ENCODE results near the gene STT3A.
"Not testable (repeated sequence)": the region's sequence is repeated elsewhere in the genome, so short reads cannot be mapped to it uniquely, and the experiment has no call there.

Gene STT3A

GRCh38 chr11:125569915-125570621 is 22.6 kb upstream of the STT3A start:
- peak in 1 of 3 experiments; percentile 2 for DNase-seq
- Mint-ChIP-seq H3K36me3 (ENCODE audit: insufficient read depth) (peaks cover 38% of the 10 kb centered on the region), H3K4me1 (ENCODE audit: low read depth in 2 of 2) (peaks cover 17 to 20% of the 10 kb centered on the region in 2 donors), H3K9me3 (no peaks in the 10 kb centered on the region), H3K4me3 (peak overlapping the region; percentile 90 to 91), H3K27ac (peak overlapping the region; percentile 93), H3K27me3 (no peaks in the 10 kb centered on the region)
- ATAC-seq (replicated peaks) = peak; percentile 9

GRCh38 chr11:125570952-125571351 is 21.7 kb upstream of the STT3A start:
- H3K4me1 Mint-ChIP-seq (ENCODE audit: low read depth in 2 of 2) = peaks cover 17 to 20% of the 10 kb centered on the region in 2 donors
- no peaks in the 10 kb centered on the region for H3K9me3 Mint-ChIP-seq
- peaks cover 47% of the 10 kb centered on the region for H3K36me3 Mint-ChIP-seq (ENCODE audit: insufficient read depth)
- H3K27ac Mint-ChIP-seq = peak overlapping the region; percentile 93
- peak overlapping the region; percentile 90 to 91 for H3K4me3 Mint-ChIP-seq
- DNase-seq (no peak), ATAC-seq (replicated peaks) (no peak)
- H3K27me3 Mint-ChIP-seq = no peaks in the 10 kb centered on the region

- peaks cover 67% of the 10 kb centered on the region for H3K36me3 Mint-ChIP-seq (ENCODE audit: insufficient read depth)
- DNase-seq (no peak), ATAC-seq (replicated peaks) (no peak)
- H3K27ac Mint-ChIP-seq = no peak overlapping the region
- peaks cover 17 to 20% of the 10 kb centered on the region in 2 donors for H3K4me1 Mint-ChIP-seq (ENCODE audit: low read depth in 2 of 2)
- no peaks in the 10 kb centered on the region for H3K27me3 Mint-ChIP-seq
- no peaks in the 10 kb centered on the region for H3K9me3 Mint-ChIP-seq
- H3K4me3 Mint-ChIP-seq = no peak overlapping the region
These were observed 19.7 kb upstream of the STT3A start for GRCh38 chr11:125572916-125573315.

GRCh38 chr11:125577181-125577580 is 15.5 kb upstream of the STT3A start:
- not testable (repeated sequence) for H3K4me1 Mint-ChIP-seq (ENCODE audit: low read depth in 2 of 2); DNase-seq; H3K27me3 Mint-ChIP-seq; ATAC-seq (replicated peaks); H3K9me3 Mint-ChIP-seq; H3K27ac Mint-ChIP-seq; H3K4me3 Mint-ChIP-seq
- peaks cover 91% of the 10 kb centered on the region for H3K36me3 Mint-ChIP-seq (ENCODE audit: insufficient read depth)

- Mint-ChIP-seq H3K4me1 (ENCODE audit: low read depth in 2 of 2) (no peaks in the 10 kb centered on the region), H3K27ac (no peak overlapping the region), H3K27me3 (no peaks in the 10 kb centered on the region), H3K4me3 (no peak overlapping the region), H3K36me3 (ENCODE audit: insufficient read depth) (peaks cover 91% of the 10 kb centered on the region), H3K9me3 (no peaks in the 10 kb centered on the region)
- DNase-seq (no peak), ATAC-seq (replicated peaks) (no peak)
These were observed 13.9 kb upstream of the STT3A start for GRCh38 chr11:125578783-125579182.

GRCh38 chr11:125579811-125580210 is 12.8 kb upstream of the STT3A start:
- DNase-seq (no peak), ATAC-seq (replicated peaks) (no peak)
- H3K27ac Mint-ChIP-seq = no peak overlapping the region
- H3K36me3 Mint-ChIP-seq (ENCODE audit: insufficient read depth) = peaks cover 96% of the 10 kb centered on the region
- H3K27me3 Mint-ChIP-seq = no peaks in the 10 kb centered on the region
- H3K4me1 Mint-ChIP-seq (ENCODE audit: low read depth in 2 of 2) = no peaks in the 10 kb centered on the region
- H3K4me3 Mint-ChIP-seq = no peak overlapping the region
- H3K9me3 Mint-ChIP-seq = no peaks in the 10 kb centered on the region

- peaks cover 0 to 1% of the 10 kb centered on the region in 2 donors for H3K4me1 Mint-ChIP-seq (ENCODE audit: low read depth in 2 of 2)
- H3K9me3 Mint-ChIP-seq = no peaks in the 10 kb centered on the region
- ATAC-seq (replicated peaks) (no peak), DNase-seq (no peak)
- H3K36me3 Mint-ChIP-seq (ENCODE audit: insufficient read depth) = peaks cover 64% of the 10 kb centered on the region
- no peak overlapping the region for H3K4me3 Mint-ChIP-seq
- H3K27ac Mint-ChIP-seq = no peak overlapping the region
- H3K27me3 Mint-ChIP-seq = no peaks in the 10 kb centered on the region
These were observed 9.2 kb upstream of the STT3A start for GRCh38 chr11:125583496-125583895.

GRCh38 chr11:125585487-125585886 is 7.2 kb upstream of the STT3A start:
- Mint-ChIP-seq H3K4me1 (ENCODE audit: low read depth in 2 of 2) (peaks cover 0 to 1% of the 10 kb centered on the region in 2 donors), H3K4me3 (no peak overlapping the region), H3K27me3 (no peaks in the 10 kb centered on the region), H3K9me3 (no peaks in the 10 kb centered on the region), H3K36me3 (ENCODE audit: insufficient read depth) (peaks cover 47% of the 10 kb centered on the region), H3K27ac (no peak overlapping the region)
- no peak for ATAC-seq (replicated peaks)
- DNase-seq = no peak

- no peak overlapping the region for H3K4me3 Mint-ChIP-seq
These were observed 6.0 kb upstream of the STT3A start for GRCh38 chr11:125586623-125587022.

GRCh38 chr11:125587480-125587879 is 5.2 kb upstream of the STT3A start:
- Mint-ChIP-seq H3K36me3 (ENCODE audit: insufficient read depth) (peaks cover 39% of the 10 kb centered on the region), H3K27ac (no peak overlapping the region), H3K27me3 (no peaks in the 10 kb centered on the region), H3K9me3 (no peaks in the 10 kb centered on the region), H3K4me3 (no peak overlapping the region), H3K4me1 (ENCODE audit: low read depth in 2 of 2) (peaks cover 9 to 12% of the 10 kb centered on the region in 2 donors)
- DNase-seq (no peak), ATAC-seq (replicated peaks) (no peak)

More at GRCh38 chr11:125586623-125587022, 6.0 kb upstream of the STT3A start:
- no peak for ATAC-seq (replicated peaks)
- Mint-ChIP-seq H3K4me1 (ENCODE audit: low read depth in 2 of 2) (peaks cover 4 to 6% of the 10 kb centered on the region in 2 donors), H3K36me3 (ENCODE audit: insufficient read depth) (peaks cover 39% of the 10 kb centered on the region), H3K9me3 (no peaks in the 10 kb centered on the region), H3K27me3 (no peaks in the 10 kb centered on the region), H3K27ac (peak overlapping the region in 1 of 2 donors; percentile 10)
- DNase-seq = no peak

GRCh38 chr11:125588505-125588904 is 4.1 kb upstream of the STT3A start:
- ATAC-seq (replicated peaks) (no peak), DNase-seq (no peak)
- peaks cover 18 to 20% of the 10 kb centered on the region in 2 donors for H3K4me1 Mint-ChIP-seq (ENCODE audit: low read depth in 2 of 2)
- H3K36me3 Mint-ChIP-seq (ENCODE audit: insufficient read depth) = peaks cover 34% of the 10 kb centered on the region
- no peak overlapping the region for H3K4me3 Mint-ChIP-seq
- no peaks in the 10 kb centered on the region for H3K9me3 Mint-ChIP-seq
- no peak overlapping the region for H3K27ac Mint-ChIP-seq
- no peaks in the 10 kb centered on the region for H3K27me3 Mint-ChIP-seq

- DNase-seq = no peak
- no peaks in the 10 kb centered on the region for H3K9me3 Mint-ChIP-seq
- peak overlapping the region; percentile 90 to 93 for H3K4me3 Mint-ChIP-seq
- peak; percentile 21 for ATAC-seq (replicated peaks)
- peaks cover 36 to 39% of the 10 kb centered on the region in 2 donors for H3K4me1 Mint-ChIP-seq (ENCODE audit: low read depth in 2 of 2)
- no peaks in the 10 kb centered on the region for H3K27me3 Mint-ChIP-seq
- H3K36me3 Mint-ChIP-seq (ENCODE audit: insufficient read depth) = peaks cover 22% of the 10 kb centered on the region
- H3K27ac Mint-ChIP-seq = peak overlapping the region; percentile 97 to 98
These were observed 875 bp upstream of the STT3A start for GRCh38 chr11:125591649-125592304.

- Mint-ChIP-seq H3K4me1 (ENCODE audit: low read depth in 2 of 2) (peaks cover 36 to 39% of the 10 kb centered on the region in 2 donors), H3K4me3 (peak overlapping the region; percentile 90 to 93), H3K36me3 (ENCODE audit: insufficient read depth) (peaks cover 37% of the 10 kb centered on the region), H3K9me3 (no peaks in the 10 kb centered on the region), H3K27me3 (no peaks in the 10 kb centered on the region), H3K27ac (peak overlapping the region; percentile 97 to 98)
- no peak for ATAC-seq (replicated peaks)
- DNase-seq = no peak
These were observed 615 bp downstream of the STT3A start for GRCh38 chr11:125593114-125593820.
